Ovary (tissue), 3 donors: Measurements from ENCODE around the gene CCL4.
"Not testable (repeated sequence)": the region's sequence is repeated elsewhere in the genome, so short reads cannot be mapped to it uniquely, and the experiment has no call there.

Source experiments
- POLR2A ChIP-seq: fragments of 450-650 bp; IDR thresholded peaks from one replicate; pipeline ENCODE4 v1.6.1; 2017; ENCODE audit warnings: antibody characterized with exemption, mild to moderate bottlenecking, moderate library complexity
- TF ChIP-seq, protein P1 (sequence below), 3 donors: fragments of 450-650 bp in 2 of 3; fragments of 200-600 bp in 1 of 3; IDR thresholded peaks; one replicate each; pipeline versions ENCODE4 v1.5.1 to v1.8.0; 2016 to 2022; ENCODE audit warnings: antibody characterized with exemption in 3 of 3, mild to moderate bottlenecking in 1 of 3
- donor health status: DM: no; HTN: no; CAD: no.

GRCh38 chr17:36115649-36115977, 12.0 kb downstream of the CCL4 start:
- TF ChIP-seq, protein P1, sequence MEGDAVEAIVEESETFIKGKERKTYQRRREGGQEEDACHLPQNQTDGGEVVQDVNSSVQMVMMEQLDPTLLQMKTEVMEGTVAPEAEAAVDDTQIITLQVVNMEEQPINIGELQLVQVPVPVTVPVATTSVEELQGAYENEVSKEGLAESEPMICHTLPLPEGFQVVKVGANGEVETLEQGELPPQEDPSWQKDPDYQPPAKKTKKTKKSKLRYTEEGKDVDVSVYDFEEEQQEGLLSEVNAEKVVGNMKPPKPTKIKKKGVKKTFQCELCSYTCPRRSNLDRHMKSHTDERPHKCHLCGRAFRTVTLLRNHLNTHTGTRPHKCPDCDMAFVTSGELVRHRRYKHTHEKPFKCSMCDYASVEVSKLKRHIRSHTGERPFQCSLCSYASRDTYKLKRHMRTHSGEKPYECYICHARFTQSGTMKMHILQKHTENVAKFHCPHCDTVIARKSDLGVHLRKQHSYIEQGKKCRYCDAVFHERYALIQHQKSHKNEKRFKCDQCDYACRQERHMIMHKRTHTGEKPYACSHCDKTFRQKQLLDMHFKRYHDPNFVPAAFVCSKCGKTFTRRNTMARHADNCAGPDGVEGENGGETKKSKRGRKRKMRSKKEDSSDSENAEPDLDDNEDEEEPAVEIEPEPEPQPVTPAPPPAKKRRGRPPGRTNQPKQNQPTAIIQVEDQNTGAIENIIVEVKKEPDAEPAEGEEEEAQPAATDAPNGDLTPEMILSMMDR (IDR thresholded peaks at IDR 0.05) = not testable (repeated sequence)
- not testable (repeated sequence) for TF ChIP-seq POLR2A
